CD14-positive monocyte (primary cell): ENCODE measurements around the gene SLC34A3. TPM values are rescaled to one million over a fixed set of nuclear protein-coding genes. Genes with fewer than 3 reads are reported as not detected.

Experiments
- DNase-seq, 3 donors: peaks; one replicate each; pipeline ENCODE4 v3.0.0-alpha.2; 2011 to 2022
- H2AFZ ChIP-seq: 2 replicates; pipeline ENCODE4 v1.6.0; 2012; ENCODE audit warnings: mild to moderate bottlenecking, low read depth, low read length, inconsistent platforms; ENCODE audit not compliant: insufficient read depth, poor library complexity, severe bottlenecking
- H3K27ac ChIP-seq, 2 donors: 1 replicate in 1 of 2; 2 replicates in 1 of 2; pipeline ENCODE4 v1.5.1; 2012 to 2013; ENCODE audit warnings: low read length in 2 of 2, control low read depth in 1 of 2, inconsistent platforms in 1 of 2, low read depth in 1 of 2, mild to moderate bottlenecking in 1 of 2
- H3K27me3 ChIP-seq, 2 donors: one replicate each; pipeline versions ENCODE4 v1.6.0 to v1.6.1; 2011 to 2013; ENCODE audit warnings: low read length in 2 of 2; ENCODE audit not compliant: control insufficient read depth in 2 of 2, insufficient read depth in 2 of 2
- H3K36me3 ChIP-seq, 2 donors: replicated peaks in 1 of 2; 1 replicate in 1 of 2; 2 replicates in 1 of 2; pipeline versions ENCODE4 v1.5.1 to v1.6.1; 2012 to 2013; ENCODE audit warnings: low read length in 2 of 2, control low read depth in 1 of 2, inconsistent platforms in 1 of 2, mild to moderate bottlenecking in 1 of 2; ENCODE audit not compliant: insufficient read depth in 2 of 2, control insufficient read depth in 1 of 2
- H3K4me1 ChIP-seq, 2 donors: 1 replicate in 1 of 2; 2 replicates in 1 of 2; pipeline versions ENCODE4 v1.5.1 to v1.6.1; 2012 to 2013; ENCODE audit warnings: low read length in 2 of 2, control low read depth in 1 of 2, inconsistent platforms in 1 of 2, mild to moderate bottlenecking in 1 of 2, moderate library complexity in 1 of 2; ENCODE audit not compliant: insufficient read depth in 2 of 2, control insufficient read depth in 1 of 2
- H3K4me2 ChIP-seq: replicated peaks from 2 replicates; pipeline ENCODE3; 2012; ENCODE audit warnings: low read length, moderate library complexity, mild to moderate bottlenecking; ENCODE audit not compliant: poor library complexity, severe bottlenecking; ENCODE audit errors: extremely low read depth
- H3K4me3 ChIP-seq, 3 experiments: fragments of 200-600 bp in 1 of 3; sonication (generic) in 1 of 3; replicated peaks in 1 of 3; 1 replicate in 2 of 3; 2 replicates in 1 of 3; pipeline ENCODE4 v1.5.1; 2011 to 2013; ENCODE audit warnings: low read length in 3 of 3, mild to moderate bottlenecking in 3 of 3, control low read depth in 2 of 3, low read depth in 2 of 3, inconsistent platforms in 1 of 3, moderate library complexity in 1 of 3
- H3K79me2 ChIP-seq: 2 replicates; pipeline ENCODE4 v1.6.0; 2012; ENCODE audit warnings: mild to moderate bottlenecking, control low read depth, inconsistent platforms, low read length, moderate library complexity; ENCODE audit not compliant: insufficient read depth
- H3K9ac ChIP-seq: 2 replicates; pipeline ENCODE4 v1.6.0; 2017; ENCODE audit warnings: low read length, mild to moderate bottlenecking; ENCODE audit not compliant: insufficient read depth, poor library complexity, severe bottlenecking
- H3K9me3 ChIP-seq, 2 donors: replicated peaks in 1 of 2; 1 replicate in 1 of 2; 2 replicates in 1 of 2; pipeline versions ENCODE4 v1.5.1 to v1.6.1; 2012 to 2013; ENCODE audit warnings: low read length in 2 of 2, control low read depth in 1 of 2; ENCODE audit not compliant: control insufficient read depth in 1 of 2, insufficient read depth in 1 of 2
- H4K20me1 ChIP-seq: 2 replicates; pipeline ENCODE4 v1.6.0; 2012; ENCODE audit warnings: mild to moderate bottlenecking, low read length, control low read depth, moderate library complexity; ENCODE audit not compliant: insufficient read depth
- H3K27ac Mint-ChIP-seq, 7 donors: one replicate each; pipeline ENCODE4 v1.8.0; 2020; ENCODE audit warnings: mild to moderate bottlenecking in 7 of 7, mixed read lengths in 7 of 7, moderate library complexity in 6 of 7, inconsistent platforms in 2 of 7
- H3K27me3 Mint-ChIP-seq, 3 donors: one replicate each; pipeline ENCODE4 v1.8.0; 2021 to 2022; ENCODE audit warnings: low read depth in 3 of 3, mild to moderate bottlenecking in 3 of 3, mixed read lengths in 3 of 3, moderate library complexity in 3 of 3, inconsistent platforms in 1 of 3
- H3K36me3 Mint-ChIP-seq, 2 donors: one replicate each; pipeline ENCODE4 v1.8.0; 2020; ENCODE audit warnings: mixed read lengths in 2 of 2, inconsistent platforms in 1 of 2, mild to moderate bottlenecking in 1 of 2
- H3K4me1 Mint-ChIP-seq: one replicate; pipeline ENCODE4 v1.8.0; 2020; ENCODE audit warnings: mild to moderate bottlenecking, mixed read lengths
- H3K4me3 Mint-ChIP-seq, 2 donors: one replicate each; pipeline ENCODE4 v1.8.0; 2020; ENCODE audit warnings: mild to moderate bottlenecking in 2 of 2, mixed read lengths in 2 of 2, moderate library complexity in 1 of 2
- H3K9me3 Mint-ChIP-seq, 7 donors: one replicate each; pipeline ENCODE4 v1.8.0; 2020 to 2022; ENCODE audit warnings: mixed read lengths in 7 of 7, mild to moderate bottlenecking in 6 of 7, moderate library complexity in 6 of 7, inconsistent platforms in 2 of 7
- WGBS: methylation state at CpG from one replicate; pipeline ENCODE4 v1.1.5; 2013; ENCODE audit warnings: missing lambda C conversion rate; ENCODE audit not compliant: insufficient coverage; 5-methylcytosine and 5-hydroxymethylcytosine counted together
- intact Hi-C, 2 donors: fragments of 100-400 bp; cut with micrococcal nuclease; formaldehyde crosslinking; loops; one replicate each; pipeline versions ENCODE4 v1.15.0 to v1.15.1; 2023
- polyA plus RNA-seq, 3 donors: library from polyadenylated mRNA; depleted of rRNA in 1 of 3; unstranded in 2 of 3; stranded (reverse) in 1 of 3; fragments of 300-500 nt in 2 of 3; fragments of >200 nt in 1 of 3; fragmentation: Illumina TruSeq in 2 of 3; gene quantifications; 1 replicate in 2 of 3; 2 replicates in 1 of 3; pipeline ENCODE4 v1.2.3, GENCODE V29; 2012 to 2021
- TF ChIP-seq, protein P1 (sequence below): fragments of 200-600 bp; IDR thresholded peaks from one replicate; pipeline ENCODE4 v1.8.0; 2022; ENCODE audit warnings: antibody characterized with exemption, mild to moderate bottlenecking

Gene SLC34A3
- polyA plus RNA-seq, 3 donors, result not detected

DNA sequence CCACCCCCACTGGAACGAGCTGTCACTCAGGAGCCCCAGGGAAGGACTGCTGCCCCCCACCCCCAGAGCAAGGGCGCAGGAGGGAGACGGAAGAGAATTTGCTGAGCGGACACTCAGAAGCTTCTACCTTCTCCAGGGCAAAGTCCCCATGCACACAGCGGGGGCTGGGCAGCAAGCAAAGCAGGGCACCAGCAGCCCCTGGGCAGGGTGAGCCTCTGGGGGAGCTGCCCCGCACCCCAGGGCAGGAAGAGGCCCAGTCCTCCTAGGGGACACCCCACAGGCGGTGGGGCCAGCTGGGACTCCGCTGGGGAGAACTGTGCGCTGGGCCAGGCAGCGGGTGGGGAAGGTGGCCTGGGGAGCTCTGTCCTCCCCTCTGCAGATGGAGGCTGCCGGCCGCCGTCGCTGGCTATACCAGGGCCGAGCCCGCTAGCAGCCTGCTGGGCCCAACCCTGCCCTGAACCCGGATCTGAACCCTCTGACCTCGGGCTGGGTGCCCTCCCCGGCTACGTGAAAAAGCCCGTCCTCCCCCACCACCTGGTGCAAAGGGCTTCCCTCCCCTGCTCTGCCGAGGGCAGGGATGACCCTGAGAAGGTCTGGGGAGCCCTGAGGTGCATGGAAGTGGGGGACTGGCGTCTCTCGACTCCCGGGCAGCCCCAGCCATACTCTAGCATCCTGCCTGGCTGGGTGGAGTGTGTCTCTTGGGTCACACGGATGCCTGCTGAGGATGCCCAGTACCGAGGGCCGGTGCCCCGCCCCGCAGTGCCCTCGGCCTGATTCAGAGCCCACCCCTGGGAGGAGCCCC is 597 bp upstream of the SLC34A3 start:
- intact Hi-C loops, result loop anchor here in 1 of 2 donors (5.0 kb wide), 1 partner anchor 113 kb away; no protein-coding TSS in a partner anchor
- Histone ChIP-seq H2AFZ (no peak overlapping the region), H3K4me2 (no peak overlapping the region), H3K27me3 (peaks cover 0 to 9% of the 10 kb centered on the region in 2 donors), H3K4me1 (peaks cover 3% of the 10 kb centered on the region in 2 donors), H3K9me3 (no peaks in the 10 kb centered on the region), H3K36me3 (no peaks in the 10 kb centered on the region), H3K9ac (no peak overlapping the region), H3K79me2 (no peaks in the 10 kb centered on the region), H3K27ac (no peak overlapping the region), H4K20me1 (no peaks in the 10 kb centered on the region), H3K4me3 (no peak overlapping the region)
- no peak overlapping the region for H3K27ac Mint-ChIP-seq
- peaks cover 5% of the 10 kb centered on the region for H3K4me1 Mint-ChIP-seq
- no peaks in the 10 kb centered on the region for H3K36me3 Mint-ChIP-seq
- H3K27me3 Mint-ChIP-seq, result peaks cover 2 to 45% (median 9%) of the 10 kb centered on the region in 3 donors
- TF ChIP-seq, protein P1, sequence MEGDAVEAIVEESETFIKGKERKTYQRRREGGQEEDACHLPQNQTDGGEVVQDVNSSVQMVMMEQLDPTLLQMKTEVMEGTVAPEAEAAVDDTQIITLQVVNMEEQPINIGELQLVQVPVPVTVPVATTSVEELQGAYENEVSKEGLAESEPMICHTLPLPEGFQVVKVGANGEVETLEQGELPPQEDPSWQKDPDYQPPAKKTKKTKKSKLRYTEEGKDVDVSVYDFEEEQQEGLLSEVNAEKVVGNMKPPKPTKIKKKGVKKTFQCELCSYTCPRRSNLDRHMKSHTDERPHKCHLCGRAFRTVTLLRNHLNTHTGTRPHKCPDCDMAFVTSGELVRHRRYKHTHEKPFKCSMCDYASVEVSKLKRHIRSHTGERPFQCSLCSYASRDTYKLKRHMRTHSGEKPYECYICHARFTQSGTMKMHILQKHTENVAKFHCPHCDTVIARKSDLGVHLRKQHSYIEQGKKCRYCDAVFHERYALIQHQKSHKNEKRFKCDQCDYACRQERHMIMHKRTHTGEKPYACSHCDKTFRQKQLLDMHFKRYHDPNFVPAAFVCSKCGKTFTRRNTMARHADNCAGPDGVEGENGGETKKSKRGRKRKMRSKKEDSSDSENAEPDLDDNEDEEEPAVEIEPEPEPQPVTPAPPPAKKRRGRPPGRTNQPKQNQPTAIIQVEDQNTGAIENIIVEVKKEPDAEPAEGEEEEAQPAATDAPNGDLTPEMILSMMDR, result no peak
- H3K4me3 Mint-ChIP-seq, result no peak overlapping the region
- no peak for DNase-seq
- WGBS, result 58% methylated on average over 14 of the region's 31 CpGs
- peaks cover 0 to 4% (median 0%) of the 10 kb centered on the region in 7 donors for H3K9me3 Mint-ChIP-seq

DNA sequence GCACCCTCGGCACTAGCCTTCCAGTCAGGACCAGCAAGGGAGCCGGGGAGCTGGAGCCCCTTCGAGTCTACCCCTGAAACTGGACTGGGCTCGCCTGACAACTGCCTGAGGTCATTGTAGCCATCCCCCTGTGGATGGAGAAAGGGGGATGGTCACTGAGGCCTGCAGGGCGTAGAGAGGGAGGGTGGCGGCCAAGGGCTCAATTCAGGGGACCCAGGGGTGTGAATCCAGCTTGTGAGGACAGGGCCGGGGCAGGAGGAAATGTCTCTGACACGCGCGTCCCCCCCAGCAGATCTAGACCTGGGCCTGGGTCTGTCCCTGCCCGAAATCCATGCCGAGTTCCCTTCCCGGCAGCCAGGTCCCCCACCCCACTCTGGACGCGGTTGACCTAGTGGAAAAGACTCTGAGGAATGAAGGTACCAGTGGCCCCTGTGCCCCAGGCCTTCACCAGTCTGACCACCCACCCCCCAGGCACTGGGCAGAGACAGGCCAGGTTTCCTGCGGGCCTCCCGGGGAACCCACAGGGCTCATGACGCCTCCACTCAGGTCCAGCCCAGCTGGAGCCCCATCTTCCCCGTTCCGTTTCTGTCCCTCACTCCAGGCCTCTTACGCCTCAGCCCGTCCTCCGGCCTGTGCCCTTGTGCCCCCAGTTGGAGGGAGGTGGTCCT is 805 bp downstream of the SLC34A3 start:
- Mint-ChIP-seq H3K4me1 (peaks cover 4% of the 10 kb centered on the region), H3K4me3 (no peak overlapping the region), H3K36me3 (no peaks in the 10 kb centered on the region), H3K27ac (no peak overlapping the region), H3K27me3 (peaks cover 2 to 47% (median 10%) of the 10 kb centered on the region in 3 donors), H3K9me3 (peaks cover 0 to 4% (median 0%) of the 10 kb centered on the region in 7 donors)
- H3K27ac ChIP-seq, result no peak overlapping the region
- no peak for DNase-seq
- peaks cover 0 to 9% of the 10 kb centered on the region in 2 donors for H3K27me3 ChIP-seq
- no peaks in the 10 kb centered on the region for H3K36me3 ChIP-seq
- intact Hi-C loops, result no loop called here
- no peak overlapping the region for H3K4me2 ChIP-seq
- no peaks in the 10 kb centered on the region for H3K9me3 ChIP-seq
- H4K20me1 ChIP-seq, result no peaks in the 10 kb centered on the region
- H2AFZ ChIP-seq, result no peak overlapping the region
- TF ChIP-seq, protein P1, result no peak
- WGBS, result 92% methylated on average over 16 of the region's 23 CpGs
- no peak overlapping the region for H3K9ac ChIP-seq
- peaks cover 5 to 6% of the 10 kb centered on the region in 2 donors for H3K4me1 ChIP-seq
- no peaks in the 10 kb centered on the region for H3K79me2 ChIP-seq
- no peak overlapping the region for H3K4me3 ChIP-seq
